HG03280 (cell line): Measurements from ENCODE around the gene TBC1D3L.
"Not testable (repeated sequence)": the region's sequence is repeated elsewhere in the genome, so short reads cannot be mapped to it uniquely, and the experiment has no call there.

ENCODE experiments used
- ATAC-seq: cut with Tn5 transposase; IDR thresholded peaks from one replicate; pipeline ENCODE4 v1.9.1; 2021; ENCODE audit warnings: mild to moderate bottlenecking, moderate library complexity; ENCODE audit not compliant: unreplicated experiment

TBC1D3L gene

GRCh38 chr17:37988960-37989359 lies at the start of gene TBC1D3L:
Gene TBC1D3L (minus strand): TSS chr17:37989060. CDS start chr17:37987520, 1,540 bp downstream.
- not testable (repeated sequence) for ATAC-seq

- not testable (repeated sequence) for ATAC-seq
Measured at GRCh38 chr17:38003676-38004075, 14.8 kb upstream of the TBC1D3L start, which contains the start of gene TBC1D3D. Gene TBC1D3D (plus strand): TSS chr17:38003976. CDS start chr17:38005561, 1,585 bp downstream.
